ENCODE results near the gene ITGBL1.

DNA sequence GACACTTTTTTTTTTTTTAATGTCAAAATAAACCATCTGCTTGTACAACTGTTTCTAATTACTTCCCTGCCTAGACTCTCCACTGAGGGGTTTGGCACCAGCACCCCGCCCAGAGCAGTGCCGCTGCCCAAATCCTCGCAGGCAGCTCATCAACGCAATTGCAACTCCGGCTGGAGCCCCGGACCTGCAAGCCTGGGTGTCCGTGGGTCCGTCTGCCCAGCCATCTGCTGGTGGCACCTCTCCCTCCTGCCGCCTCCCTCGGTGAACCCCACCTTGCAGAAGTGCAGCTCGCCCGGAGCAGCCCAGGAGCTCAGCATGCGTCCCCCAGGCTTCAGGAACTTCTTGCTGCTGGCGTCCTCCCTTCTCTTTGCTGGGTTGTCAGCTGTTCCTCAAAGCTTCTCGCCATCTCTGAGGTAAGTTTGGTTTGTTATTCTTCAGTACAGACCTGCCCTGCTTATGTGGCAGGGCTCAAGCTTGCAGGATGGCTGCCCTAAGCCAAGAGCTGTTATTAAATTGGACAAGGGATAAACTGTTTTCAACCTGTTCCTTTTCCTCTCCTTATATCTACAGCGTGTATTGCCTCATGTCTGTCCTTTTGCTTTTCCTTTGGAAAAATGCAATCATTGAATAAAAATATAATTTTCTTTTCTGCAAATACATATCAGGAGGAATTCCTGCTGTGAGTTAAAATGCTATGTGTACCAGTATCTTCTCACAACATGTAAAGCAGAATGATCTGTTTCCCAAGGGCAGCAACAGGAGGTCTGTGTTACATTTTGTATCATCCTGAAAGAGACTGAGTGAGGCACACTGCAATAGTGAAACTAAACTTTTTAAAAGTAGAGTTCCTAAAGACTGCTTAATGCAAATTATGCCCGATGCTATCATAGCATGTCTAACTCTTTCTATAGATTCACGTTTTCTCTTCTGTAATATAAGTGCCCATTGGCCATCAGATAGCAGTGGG lies at the start of gene ITGBL1:
- no peak for TF ChIP-seq POLR2AphosphoS5 (IDR thresholded peaks at IDR 0.05; ENCODE audit: low read depth, low read length)
- no peak for TF ChIP-seq HOXA7 (CRISPR knock-in tag; IDR thresholded peaks at IDR 0.05)
- TF ChIP-seq SMARCC2 (IDR thresholded peaks at IDR 0.05), result no peak
- no peak for TF ChIP-seq ZBTB40 (IDR thresholded peaks at IDR 0.05)
- TF ChIP-seq ZBTB40 (CRISPR knock-in tag; IDR thresholded peaks at IDR 0.05), result no peak
- TF ChIP-seq POLR2AphosphoS2 (IDR thresholded peaks at IDR 0.05; ENCODE audit: low read depth, low read length), result no peak
- TF ChIP-seq ZNF775 (CRISPR knock-in tag; IDR thresholded peaks at IDR 0.05; ENCODE audit: borderline replicate concordance), result no peak
- TF ChIP-seq ZSCAN25 (CRISPR knock-in tag; IDR thresholded peaks at IDR 0.05), result no peak
- no peak for TF ChIP-seq SOX6 (IDR thresholded peaks at IDR 0.05)
- no peak for TF ChIP-seq SOX6 (CRISPR knock-in tag; IDR thresholded peaks at IDR 0.05)
- no peak for TF ChIP-seq MAX (IDR thresholded peaks at IDR 0.05)
- no peak for TF ChIP-seq POLR2A (IDR thresholded peaks at IDR 0.05; ENCODE audit: insufficient read depth in 1 of 2, low read depth in 2 of 2, low read length in 2 of 2)

Measured in HepG2 (cell line).